Stimulated activated CD4-positive, alpha-beta T cell treated with anti-CD3 and anti-CD28 coated beads, TNF-alpha, amount 100 ng/mL, for 1 hour (primary cell): ENCODE data around the gene IGIP.

Experiments
- DNase-seq, 3 donors: peaks; one replicate each; pipeline ENCODE4 v3.0.0-alpha.2; 2020; ENCODE audit warnings: low read depth in 3 of 3, low spot score in 1 of 3

The IGIP gene

DNA sequence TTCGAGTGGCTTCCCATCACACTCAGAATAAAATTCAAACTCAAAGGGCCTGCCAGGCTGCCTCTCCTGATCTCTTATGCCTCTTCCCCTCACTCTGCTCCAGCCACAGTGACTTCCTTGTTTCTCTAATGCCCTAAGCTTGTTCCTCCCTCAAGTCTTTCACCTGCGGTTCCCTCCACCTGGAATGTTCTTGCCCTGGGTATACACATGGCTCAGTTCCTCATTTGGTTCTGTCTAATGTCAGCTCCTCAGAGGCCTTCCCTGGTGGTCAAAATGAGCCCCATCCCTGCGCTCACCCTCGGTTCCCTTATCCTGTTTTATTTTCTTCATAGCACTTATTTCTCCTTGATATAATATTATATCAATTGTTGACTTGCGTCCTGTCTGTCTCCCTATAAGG is 36.5 kb downstream of the IGIP start:
- DNase-seq = no peak

GRCh38 chr5:140162781-140163180 is 37.0 kb downstream of the IGIP start:
- no peak for DNase-seq

DNA sequence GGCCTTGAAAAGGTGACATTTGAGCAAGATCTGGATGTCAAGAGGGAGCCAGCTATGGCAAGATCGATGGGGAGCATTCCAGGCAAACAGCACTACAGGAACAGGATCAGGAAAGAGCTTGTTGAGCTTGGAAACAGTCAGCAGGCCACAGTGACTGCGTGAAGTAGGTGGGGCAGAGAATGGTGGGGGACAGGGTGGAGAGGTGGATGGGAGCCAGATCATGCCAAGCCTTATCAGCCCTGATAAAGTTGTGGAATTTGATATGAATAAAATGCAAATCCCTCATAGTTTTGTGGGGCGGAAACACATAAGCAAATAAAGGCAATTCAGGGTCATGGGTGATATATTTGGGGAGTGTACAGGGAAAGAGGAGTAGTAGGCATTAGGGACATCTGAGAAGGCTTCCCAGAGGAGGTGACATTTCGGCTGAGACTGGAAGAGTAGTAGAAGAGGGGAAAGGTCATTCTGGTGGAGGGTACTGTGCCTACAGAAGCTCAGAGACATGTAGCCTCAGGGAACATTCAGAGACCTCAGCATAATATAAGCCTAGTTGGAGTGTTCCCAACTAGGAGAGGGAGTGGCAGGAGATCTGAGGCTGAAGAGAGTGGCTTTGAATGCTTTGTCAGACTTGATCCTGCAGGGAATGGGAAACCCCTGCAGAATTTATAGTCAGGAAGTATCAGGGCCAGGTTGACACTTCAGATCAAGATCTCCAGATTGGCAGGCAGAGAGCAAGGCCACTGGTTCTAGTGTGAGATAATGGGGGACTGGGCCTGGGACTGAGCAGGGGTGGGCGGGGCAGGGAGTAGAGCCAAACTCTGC is 39.6 kb downstream of the IGIP start:
- DNase-seq = no peak

GRCh38 chr5:140165923-140166270 is 40.2 kb downstream of the IGIP start:
- no peak for DNase-seq

GRCh38 chr5:140166911-140167310 is 41.2 kb downstream of the IGIP start:
- no peak for DNase-seq

GRCh38 chr5:140168371-140168770 is 42.6 kb downstream of the IGIP start:
- no peak for DNase-seq

- no peak for DNase-seq
Observed at GRCh38 chr5:140169410-140169809, 43.7 kb downstream of the IGIP start.

- no peak for DNase-seq
Observed at GRCh38 chr5:140172483-140172882, 46.7 kb downstream of the IGIP start.

DNA sequence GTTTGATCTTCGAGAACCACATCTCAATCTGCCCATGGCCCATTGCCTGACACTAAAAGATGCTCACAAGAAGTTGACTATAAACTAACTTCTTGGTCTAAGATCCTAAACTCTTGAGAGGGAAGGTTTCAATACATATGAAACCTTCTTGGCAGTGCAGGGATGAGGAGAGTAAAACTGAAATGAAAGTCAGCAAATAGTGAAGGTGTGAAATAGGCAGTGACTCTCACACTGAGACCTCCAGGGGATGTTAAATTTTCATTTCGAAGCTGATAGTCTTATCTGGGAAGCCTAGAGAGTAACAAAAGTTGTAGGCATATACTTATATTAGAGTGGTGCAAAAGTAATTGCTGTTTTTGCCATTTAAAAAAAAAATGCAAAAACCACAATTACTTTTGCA is 48.3 kb downstream of the IGIP start:
- DNase-seq = no peak

DNA sequence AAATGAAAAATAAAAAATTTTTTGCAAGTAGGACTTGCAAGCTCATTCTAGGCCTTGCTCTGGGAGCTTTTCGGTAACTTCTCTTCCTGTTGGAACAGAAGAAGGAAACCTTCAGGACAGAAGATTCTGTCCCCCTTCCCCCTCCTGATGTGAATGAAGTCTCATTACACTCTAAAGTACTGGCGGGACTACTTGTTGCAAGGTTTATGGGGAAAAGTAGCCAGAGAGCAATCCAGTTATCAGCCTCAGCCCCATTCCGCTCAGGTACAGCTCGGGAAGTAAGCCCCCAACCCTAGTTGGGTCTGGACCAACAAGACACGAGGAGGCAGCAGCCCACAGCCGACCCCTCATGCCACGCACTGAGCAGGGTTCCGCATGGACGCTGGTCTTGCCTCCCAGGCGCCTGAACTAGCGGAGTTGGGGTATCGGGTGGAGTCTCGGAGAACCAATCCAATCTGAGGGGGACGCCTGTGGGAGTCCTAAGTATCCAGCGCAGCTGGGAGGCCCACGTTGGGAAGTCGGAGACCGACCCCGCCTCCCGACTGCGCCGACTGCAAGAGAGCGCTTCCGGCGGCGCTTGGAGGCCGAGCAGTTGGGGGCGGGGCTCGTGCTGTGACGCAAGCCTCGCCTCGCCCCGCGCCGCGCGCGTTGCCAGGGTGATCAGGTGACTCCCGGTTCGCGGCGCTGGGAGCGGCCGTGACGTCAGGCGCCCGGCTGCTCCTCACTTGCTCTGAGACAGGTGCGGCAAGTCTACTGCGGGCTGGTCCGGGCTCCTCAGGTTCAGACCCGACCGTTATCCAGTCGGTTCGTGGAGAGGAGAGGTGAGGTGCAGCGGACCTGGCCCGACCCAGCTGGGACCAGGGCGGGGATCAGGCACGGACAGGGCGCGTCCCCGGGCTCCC is 49.0 kb downstream of the IGIP start, which contains the start of gene CYSTM1:
Gene CYSTM1, plus strand, starts transcription at position 724 of the 902 bp plus-strand sequence. CDS start 19,278 bp downstream, outside the sequence.
- peak; percentile 83 to 92 (median 91) for DNase-seq

GRCh38 chr5:140175367-140176030 is 49.8 kb downstream of the IGIP start:
- peak in 2 of 3 donors; percentile 19 to 34 for DNase-seq

DNA sequence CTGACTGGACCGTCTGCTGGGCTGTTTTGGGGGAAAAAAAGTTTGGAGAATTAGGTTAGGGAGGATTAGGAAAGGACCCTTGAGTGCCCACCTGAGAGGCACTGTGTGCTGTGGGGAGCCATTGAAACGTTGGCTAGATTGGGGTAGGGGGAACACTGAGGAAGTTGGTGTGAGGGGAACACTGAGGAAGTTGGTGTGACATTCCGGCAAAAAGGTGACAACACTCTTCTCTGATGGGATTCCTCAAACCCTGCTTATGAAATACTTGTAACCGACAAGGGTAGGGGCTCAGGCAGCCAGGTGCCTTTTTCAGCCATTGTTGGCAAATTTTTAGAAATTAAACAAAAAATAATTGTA is 50.3 kb downstream of the IGIP start:
- no peak for DNase-seq

DNA sequence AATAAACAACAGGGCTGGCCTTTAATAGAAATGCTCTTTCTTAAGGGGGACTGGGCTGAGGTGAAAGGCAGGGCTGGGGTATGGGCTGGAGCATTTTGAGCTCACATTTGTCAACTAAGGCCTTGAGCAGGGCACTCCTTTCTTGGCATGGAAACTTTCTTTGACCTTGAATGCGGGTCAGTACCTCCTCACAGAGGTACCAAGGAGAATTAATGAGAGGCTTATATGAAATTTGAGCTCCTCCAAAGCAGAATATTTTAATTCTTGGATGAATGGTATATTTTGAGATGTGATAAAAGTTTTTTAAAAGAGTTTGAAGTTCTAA is 52.3 kb downstream of the IGIP start:
- DNase-seq = no peak

DNA sequence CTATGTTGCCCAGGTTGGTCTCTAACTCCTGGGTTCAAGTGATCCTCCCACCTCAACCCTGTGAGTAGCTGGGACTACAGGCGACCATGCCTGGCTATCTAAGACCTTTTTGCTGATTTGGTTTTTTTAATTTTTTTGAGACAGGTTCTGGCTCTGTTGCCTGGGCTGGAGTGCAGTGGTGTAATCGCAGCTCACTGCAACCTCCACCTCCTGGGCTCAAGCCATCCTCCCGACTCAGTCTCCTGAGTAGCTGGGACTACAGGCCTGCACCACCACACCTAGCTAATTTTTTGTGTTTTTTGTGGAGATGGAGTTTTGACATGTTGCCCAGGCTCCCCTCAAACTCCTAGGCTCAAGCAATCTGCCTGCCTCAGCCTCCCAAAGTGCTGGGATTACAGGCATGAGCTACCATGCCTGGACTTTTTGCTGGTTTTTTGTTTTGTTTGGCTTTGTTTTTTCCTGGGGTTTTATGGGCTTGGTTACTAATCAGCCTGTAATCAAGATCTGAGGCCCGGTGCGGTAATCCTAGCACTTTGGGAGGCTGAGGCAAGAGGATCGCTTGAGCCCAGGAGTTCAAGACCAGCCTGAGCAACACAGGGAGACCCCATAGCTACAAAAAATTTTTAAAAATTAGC is 52.9 kb downstream of the IGIP start:
- DNase-seq = no peak
